ENCODE data around the gene PARP2.

The PARP2 gene

GRCh38 chr14:20403521-20403920 is 60.1 kb downstream of the PARP2 start:
- DNase-seq: no peak

All from activated CD4-positive, alpha-beta T cell treated with anti-CD3 and anti-CD28 coated beads, Interleukin-10, Interleukin-2, amounts not matched to agents 100 ng/mL and 50 ng/mL, durations not matched to agents 16 hours and 8 hours (primary cell).